Lower leg skin (tissue), 4 donors: ENCODE data around the gene ASB4. TPM values are rescaled to one million over a fixed set of nuclear protein-coding genes. Genes with fewer than 3 reads are reported as not detected.

ENCODE experiments used
- DNase-seq, 2 donors: peaks; one replicate each; pipeline ENCODE4 v3.0.0-alpha.2; 2019; ENCODE audit warnings: low spot score in 2 of 2
- H3K4me3 ChIP-seq: fragments of 200-600 bp; sonication (generic); 2 replicates; pipeline ENCODE4 v1.5.1; 2017; ENCODE audit warnings: mild to moderate bottlenecking, low read depth; ENCODE audit not compliant: poor library complexity, severe bottlenecking
- POLR2A ChIP-seq, 2 donors: fragments of 450-650 bp; IDR thresholded peaks; one replicate each; pipeline ENCODE4 v1.6.1; 2016 to 2017; ENCODE audit warnings: antibody characterized with exemption in 2 of 2, mild to moderate bottlenecking in 1 of 2, moderate library complexity in 1 of 2
- WGBS, 2 donors: methylation state at CpG; one replicate each; pipeline ENCODE4 v1.1.5; 2018; 5-methylcytosine and 5-hydroxymethylcytosine counted together
- intact Hi-C: fragments of 100-400 bp; cut with DNase I; formaldehyde crosslinking; loops from one replicate; pipeline ENCODE4 v1.15.0; 2023; ENCODE audit warnings: low total_unique reads
- total RNA-seq, 4 donors: library from RNA; depleted of rRNA; stranded (reverse); fragments of >200 nt; gene quantifications; one replicate each; pipeline ENCODE4 v1.1.0, GENCODE V29; 2016
- TF ChIP-seq, protein P1 (sequence below), 3 donors: fragments of 450-650 bp; IDR thresholded peaks; one replicate each; pipeline ENCODE4 v1.5.1; 2016; ENCODE audit warnings: antibody characterized with exemption in 3 of 3, mild to moderate bottlenecking in 3 of 3, moderate library complexity in 2 of 3

Gene ASB4
- total RNA-seq, 4 donors from 2014 or later: 0.34 to 0.45 TPM; not detected in 2

GRCh38 chr7:95469848-95470247 is 15.9 kb upstream of the ASB4 start:
- H3K4me3 ChIP-seq: no peak overlapping the region
- no peak for DNase-seq
- no peak for TF ChIP-seq POLR2A (IDR thresholded peaks at IDR 0.05)
- TF ChIP-seq, protein P1, sequence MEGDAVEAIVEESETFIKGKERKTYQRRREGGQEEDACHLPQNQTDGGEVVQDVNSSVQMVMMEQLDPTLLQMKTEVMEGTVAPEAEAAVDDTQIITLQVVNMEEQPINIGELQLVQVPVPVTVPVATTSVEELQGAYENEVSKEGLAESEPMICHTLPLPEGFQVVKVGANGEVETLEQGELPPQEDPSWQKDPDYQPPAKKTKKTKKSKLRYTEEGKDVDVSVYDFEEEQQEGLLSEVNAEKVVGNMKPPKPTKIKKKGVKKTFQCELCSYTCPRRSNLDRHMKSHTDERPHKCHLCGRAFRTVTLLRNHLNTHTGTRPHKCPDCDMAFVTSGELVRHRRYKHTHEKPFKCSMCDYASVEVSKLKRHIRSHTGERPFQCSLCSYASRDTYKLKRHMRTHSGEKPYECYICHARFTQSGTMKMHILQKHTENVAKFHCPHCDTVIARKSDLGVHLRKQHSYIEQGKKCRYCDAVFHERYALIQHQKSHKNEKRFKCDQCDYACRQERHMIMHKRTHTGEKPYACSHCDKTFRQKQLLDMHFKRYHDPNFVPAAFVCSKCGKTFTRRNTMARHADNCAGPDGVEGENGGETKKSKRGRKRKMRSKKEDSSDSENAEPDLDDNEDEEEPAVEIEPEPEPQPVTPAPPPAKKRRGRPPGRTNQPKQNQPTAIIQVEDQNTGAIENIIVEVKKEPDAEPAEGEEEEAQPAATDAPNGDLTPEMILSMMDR (IDR thresholded peaks at IDR 0.05): no peak
- intact Hi-C loops: loop anchor here (10.0 kb wide), 1 partner anchor 1015 kb away; no protein-coding TSS in a partner anchor
- WGBS, 2 donors: 73 to 82% methylated on average over 4 of the region's 4 CpGs

- intact Hi-C loops: loop anchor here (10.0 kb wide), 1 partner anchor 1016 kb away; no protein-coding TSS in a partner anchor
- DNase-seq: no peak
- no peak overlapping the region for H3K4me3 ChIP-seq
- 47 to 52% methylated on average over 3 of the region's 3 CpGs for WGBS, 2 donors
- no peak for TF ChIP-seq POLR2A (IDR thresholded peaks at IDR 0.05)
- TF ChIP-seq, protein P1 (IDR thresholded peaks at IDR 0.05): no peak
Observed at GRCh38 chr7:95470452-95470851, 15.3 kb upstream of the ASB4 start.

GRCh38 chr7:95471071-95471470 is 14.7 kb upstream of the ASB4 start:
- no peak overlapping the region for H3K4me3 ChIP-seq
- TF ChIP-seq POLR2A (IDR thresholded peaks at IDR 0.05): no peak
- TF ChIP-seq, protein P1 (IDR thresholded peaks at IDR 0.05): no peak
- intact Hi-C loops: loop anchor here (10.0 kb wide), 1 partner anchor 1016 kb away; no protein-coding TSS in a partner anchor
- DNase-seq: no peak
- 84 to 91% methylated on average over 3 of the region's 3 CpGs for WGBS, 2 donors

DNA sequence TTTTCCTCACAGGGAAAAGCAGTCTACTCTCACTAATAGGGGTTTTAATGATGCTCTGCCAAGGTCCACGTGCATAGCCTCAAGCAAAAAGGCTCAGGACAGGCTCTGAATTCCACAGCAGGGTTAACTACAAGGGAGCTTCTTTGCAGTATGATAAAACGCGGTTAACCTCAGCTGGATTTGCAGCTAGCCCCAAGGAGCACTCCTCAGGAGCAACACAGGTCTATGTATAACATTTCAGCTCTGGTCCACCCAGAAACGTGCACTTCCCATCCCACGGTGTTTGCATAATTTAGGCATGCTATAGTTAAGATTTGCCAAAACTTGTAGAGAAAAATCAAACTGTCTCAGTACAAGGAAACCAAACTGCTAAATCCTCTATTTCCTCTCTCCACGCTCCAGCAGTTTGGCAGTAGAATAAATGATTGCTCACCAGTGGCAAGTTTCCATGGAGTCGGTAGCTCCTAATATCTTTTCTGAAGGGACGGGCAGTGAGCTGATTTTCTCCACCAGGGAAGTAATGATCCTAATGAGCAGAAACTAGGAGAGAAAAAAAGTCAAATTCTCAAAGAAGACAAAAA is 13.1 kb upstream of the ASB4 start:
- 20 to 24% methylated on average over 8 of the region's 8 CpGs for WGBS, 2 donors
- TF ChIP-seq, protein P1 (IDR thresholded peaks at IDR 0.05): no peak
- no peak for TF ChIP-seq POLR2A (IDR thresholded peaks at IDR 0.05)
- intact Hi-C loops: loop anchor here (10.0 kb wide), 1 partner anchor 1018 kb away; no protein-coding TSS in a partner anchor

DNA sequence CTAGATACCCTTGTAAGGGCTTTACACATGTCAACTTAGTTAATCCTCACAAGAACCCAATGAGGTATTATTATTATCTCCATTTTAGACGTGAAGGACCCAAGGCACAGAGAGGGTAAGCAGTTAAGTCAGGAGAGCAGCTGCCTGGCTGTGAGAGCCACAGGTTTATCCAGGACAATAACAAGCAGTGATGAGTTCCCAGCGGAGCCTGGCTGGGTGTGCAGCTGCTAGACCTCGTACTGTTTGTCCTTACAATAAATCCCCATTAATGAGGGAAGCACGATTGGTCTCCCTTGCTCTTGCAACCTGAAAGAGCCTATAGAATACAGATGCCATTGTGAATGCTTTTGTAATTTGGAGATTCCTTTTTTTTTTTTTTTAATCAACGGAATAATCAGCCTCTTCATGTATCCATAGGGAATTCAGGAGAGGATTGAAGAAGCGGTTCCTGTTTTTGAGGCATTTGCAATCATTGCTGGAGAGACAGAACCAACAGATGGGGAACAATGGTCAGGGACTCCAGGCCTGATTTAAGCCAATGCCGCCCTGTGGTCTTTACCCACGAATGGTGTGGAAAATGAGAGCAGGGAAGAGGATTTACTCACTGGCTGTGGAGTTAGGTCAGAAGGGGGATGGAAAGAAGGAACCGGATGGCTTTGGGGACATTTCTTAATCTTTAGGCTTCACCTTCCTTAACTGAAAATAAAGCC is 12.3 kb upstream of the ASB4 start:
- TF ChIP-seq POLR2A (IDR thresholded peaks at IDR 0.05): no peak
- TF ChIP-seq, protein P1 (IDR thresholded peaks at IDR 0.05): no peak
- intact Hi-C loops: loop anchor here (10.0 kb wide), 1 partner anchor 1019 kb away; no protein-coding TSS in a partner anchor
- H3K4me3 ChIP-seq: no peak overlapping the region
- WGBS, 2 donors: 85% methylated on average over 9 of the region's 9 CpGs
- no peak for DNase-seq

More for the DNA sequence above, 13.1 kb upstream of the ASB4 start:
- DNase-seq: no peak
- no peak overlapping the region for H3K4me3 ChIP-seq
